Natural killer cell (primary cell): ENCODE results near the gene IL4I1. TPM values are rescaled to one million over a fixed set of nuclear protein-coding genes. Genes with fewer than 3 reads are reported as not detected.
A peak's percentile ranks its signal among the peaks of the same experiment; 100 is the strongest.
"Not testable (repeated sequence)": the region's sequence is repeated elsewhere in the genome, so short reads cannot be mapped to it uniquely, and the experiment has no call there.

Experiments used
- ATAC-seq, 3 donors: fragments of 150-1000 bp in 2 of 3; fragments of 200-7000 bp in 1 of 3; cut with Tn5 transposase; 1 replicate in 1 of 3; 2 replicates in 2 of 3; pipeline ENCODE4 v1.10.0; 2021; ENCODE audit warnings: mild to moderate bottlenecking in 2 of 3, moderate library complexity in 2 of 3
- DNase-seq, 2 donors: peaks; one replicate each; pipeline versions ENCODE4 v3.0.0 to v3.0.0-alpha.2; 2013 to 2021; ENCODE audit warnings: mixed read lengths in 1 of 2
- H3K27ac ChIP-seq: one replicate; pipeline ENCODE4 v1.5.1; 2013; ENCODE audit warnings: mild to moderate bottlenecking, low read length
- H3K27me3 ChIP-seq: one replicate; pipeline ENCODE4 v1.6.1; 2013; ENCODE audit warnings: low read length; ENCODE audit not compliant: control insufficient read depth, insufficient read depth
- H3K36me3 ChIP-seq: one replicate; pipeline ENCODE4 v1.6.1; 2013; ENCODE audit warnings: low read length; ENCODE audit not compliant: control insufficient read depth, insufficient read depth
- H3K4me1 ChIP-seq: one replicate; pipeline ENCODE4 v1.6.1; 2013; ENCODE audit warnings: low read length; ENCODE audit not compliant: control insufficient read depth, insufficient read depth
- H3K4me3 ChIP-seq: one replicate; pipeline ENCODE4 v1.5.1; 2013; ENCODE audit warnings: low read length
- H3K9me3 ChIP-seq: one replicate; pipeline ENCODE4 v1.6.1; 2013; ENCODE audit warnings: low read length; ENCODE audit not compliant: control insufficient read depth, insufficient read depth
- H3K27ac Mint-ChIP-seq, 2 donors: one replicate each; pipeline ENCODE4 v1.8.0; 2022; ENCODE audit warnings: mild to moderate bottlenecking in 2 of 2, mixed read lengths in 2 of 2, moderate library complexity in 1 of 2
- H3K27me3 Mint-ChIP-seq, 2 donors: one replicate each; pipeline ENCODE4 v1.8.0; 2022; ENCODE audit warnings: low read depth in 2 of 2, mixed read lengths in 2 of 2
- H3K36me3 Mint-ChIP-seq: one replicate; pipeline ENCODE4 v1.8.0; 2022; ENCODE audit warnings: mixed read lengths
- H3K4me1 Mint-ChIP-seq, 2 donors: one replicate each; pipeline ENCODE4 v1.8.0; 2022; ENCODE audit warnings: mixed read lengths in 2 of 2
- H3K4me3 Mint-ChIP-seq: one replicate; pipeline ENCODE4 v1.8.0; 2022; ENCODE audit warnings: mild to moderate bottlenecking, moderate library complexity, mixed read lengths
- H3K9me3 Mint-ChIP-seq, 2 donors: one replicate each; pipeline ENCODE4 v1.8.0; 2022; ENCODE audit warnings: mixed read lengths in 2 of 2
- WGBS: methylation state at CpG from one replicate; pipeline ENCODE4 v1.1.7; 2013; ENCODE audit warnings: missing lambda C conversion rate; ENCODE audit not compliant: insufficient coverage; 5-methylcytosine and 5-hydroxymethylcytosine counted together
- intact Hi-C: fragments of 100-400 bp; cut with micrococcal nuclease; formaldehyde crosslinking; loops from one replicate; pipeline ENCODE4 v1.14.2; 2022
- total RNA-seq, 4 donors: library from RNA; stranded (reverse); fragments of 120-200 nt in 1 of 4; gene quantifications; one replicate each; pipeline versions ENCODE4 v1.2.3 to v1.2.4, GENCODE V29; 2013 to 2022
- TF ChIP-seq, protein P1 (sequence below): fragments of 200-600 bp; IDR thresholded peaks from one replicate; pipeline ENCODE4 v1.8.0; 2022; ENCODE audit warnings: antibody characterized with exemption

IL4I1 gene, protein sequence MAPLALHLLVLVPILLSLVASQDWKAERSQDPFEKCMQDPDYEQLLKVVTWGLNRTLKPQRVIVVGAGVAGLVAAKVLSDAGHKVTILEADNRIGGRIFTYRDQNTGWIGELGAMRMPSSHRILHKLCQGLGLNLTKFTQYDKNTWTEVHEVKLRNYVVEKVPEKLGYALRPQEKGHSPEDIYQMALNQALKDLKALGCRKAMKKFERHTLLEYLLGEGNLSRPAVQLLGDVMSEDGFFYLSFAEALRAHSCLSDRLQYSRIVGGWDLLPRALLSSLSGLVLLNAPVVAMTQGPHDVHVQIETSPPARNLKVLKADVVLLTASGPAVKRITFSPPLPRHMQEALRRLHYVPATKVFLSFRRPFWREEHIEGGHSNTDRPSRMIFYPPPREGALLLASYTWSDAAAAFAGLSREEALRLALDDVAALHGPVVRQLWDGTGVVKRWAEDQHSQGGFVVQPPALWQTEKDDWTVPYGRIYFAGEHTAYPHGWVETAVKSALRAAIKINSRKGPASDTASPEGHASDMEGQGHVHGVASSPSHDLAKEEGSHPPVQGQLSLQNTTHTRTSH
- total RNA-seq, result 1 to 10 TPM; 3.0 to 3.8 (median 3.4) TPM
- total RNA-seq (2013), result 2.3 TPM

DNA sequence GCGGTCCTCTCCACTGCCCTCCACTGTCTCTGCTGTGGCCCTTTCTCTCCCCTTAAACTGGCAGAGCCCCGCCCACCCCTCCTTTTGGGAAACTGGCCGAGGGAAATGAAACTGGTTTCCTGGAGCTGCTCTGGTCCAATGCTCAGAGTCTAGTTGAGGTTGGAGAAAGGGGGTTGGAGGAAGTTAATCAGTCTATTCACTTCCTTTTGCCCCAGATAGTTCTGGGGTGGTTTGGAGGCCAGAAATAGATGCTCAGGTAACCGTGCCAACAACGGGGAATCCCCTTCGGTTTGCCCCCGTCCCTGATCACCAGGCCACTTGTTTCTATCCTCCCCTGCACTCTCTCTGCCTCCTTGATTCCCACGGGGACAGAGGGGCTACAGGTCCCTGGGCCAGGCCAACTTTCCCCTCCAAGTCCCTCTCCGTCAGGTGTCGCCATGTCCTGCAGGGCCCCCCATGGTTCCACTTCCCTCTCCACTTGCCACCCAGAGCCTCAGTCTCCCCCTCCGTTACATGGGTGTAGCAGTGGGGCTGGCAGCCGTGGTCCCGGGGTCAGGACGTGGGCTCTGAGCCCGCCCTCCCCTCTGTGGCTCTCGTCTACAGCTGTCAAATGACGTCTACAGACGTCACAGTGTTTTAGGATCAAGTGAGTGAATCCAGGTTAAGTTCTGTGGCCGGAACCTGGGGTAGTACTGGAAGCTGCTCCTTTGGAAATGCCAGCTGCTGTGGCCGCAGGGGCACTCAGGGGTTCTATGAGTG lies at the start of gene IL4I1:
Gene IL4I1 (minus strand): TSS at position 25 of the 759 bp plus-strand sequence. CDS start 727 bp downstream, outside the sequence.
- WGBS, result 5% methylated on average over 20 of the region's 20 CpGs
- Histone ChIP-seq H3K36me3 (no peaks in the 10 kb centered on the region), H3K9me3 (no peaks in the 10 kb centered on the region), H3K27ac (peak within 1 kb of the TSS; percentile 96), H3K4me3 (peak within 1 kb of the TSS; percentile 20), H3K27me3 (no peaks in the 10 kb centered on the region), H3K4me1 (peaks cover 43% of the 10 kb centered on the region)
- Mint-ChIP-seq H3K4me1 (peaks cover 19 to 20% of the 10 kb centered on the region in 2 donors), H3K9me3 (no peaks in the 10 kb centered on the region), H3K36me3 (no peaks in the 10 kb centered on the region), H3K4me3 (peak within 1 kb of the TSS; percentile 80), H3K27ac (peak within 1 kb of the TSS; percentile 87 to 97), H3K27me3 (no peaks in the 10 kb centered on the region)
- peak; percentile 70 to 80 (median 76) for ATAC-seq
- TF ChIP-seq, protein P1, sequence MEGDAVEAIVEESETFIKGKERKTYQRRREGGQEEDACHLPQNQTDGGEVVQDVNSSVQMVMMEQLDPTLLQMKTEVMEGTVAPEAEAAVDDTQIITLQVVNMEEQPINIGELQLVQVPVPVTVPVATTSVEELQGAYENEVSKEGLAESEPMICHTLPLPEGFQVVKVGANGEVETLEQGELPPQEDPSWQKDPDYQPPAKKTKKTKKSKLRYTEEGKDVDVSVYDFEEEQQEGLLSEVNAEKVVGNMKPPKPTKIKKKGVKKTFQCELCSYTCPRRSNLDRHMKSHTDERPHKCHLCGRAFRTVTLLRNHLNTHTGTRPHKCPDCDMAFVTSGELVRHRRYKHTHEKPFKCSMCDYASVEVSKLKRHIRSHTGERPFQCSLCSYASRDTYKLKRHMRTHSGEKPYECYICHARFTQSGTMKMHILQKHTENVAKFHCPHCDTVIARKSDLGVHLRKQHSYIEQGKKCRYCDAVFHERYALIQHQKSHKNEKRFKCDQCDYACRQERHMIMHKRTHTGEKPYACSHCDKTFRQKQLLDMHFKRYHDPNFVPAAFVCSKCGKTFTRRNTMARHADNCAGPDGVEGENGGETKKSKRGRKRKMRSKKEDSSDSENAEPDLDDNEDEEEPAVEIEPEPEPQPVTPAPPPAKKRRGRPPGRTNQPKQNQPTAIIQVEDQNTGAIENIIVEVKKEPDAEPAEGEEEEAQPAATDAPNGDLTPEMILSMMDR, result no peak
- intact Hi-C loops, result loop anchor here (2.0 kb wide), 1 partner anchor 20 kb away; the partner anchor contains the start of genes AKT1S1 and TBC1D17
- peak; percentile 59 to 90 for DNase-seq

DNA sequence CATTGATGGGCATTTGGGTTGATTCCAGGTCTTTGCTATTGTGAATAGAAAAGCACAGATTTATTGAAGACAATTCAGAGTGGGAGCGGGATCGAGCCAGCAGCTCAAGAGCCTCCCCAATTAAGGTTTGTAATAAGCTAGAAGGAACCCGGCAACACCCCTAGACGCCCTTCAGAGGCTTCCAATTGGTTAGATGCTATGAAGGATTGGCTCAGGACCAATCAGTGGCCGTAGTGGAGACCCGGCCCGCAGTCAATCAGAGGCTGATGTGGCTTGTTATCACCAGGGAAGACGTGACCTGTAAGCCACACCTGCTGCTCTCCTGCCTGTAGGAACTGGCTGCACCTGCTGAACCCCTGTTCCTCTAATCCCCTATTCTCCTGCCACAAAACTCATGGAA lies 49.7 kb upstream of the IL4I1 start:
- Mint-ChIP-seq H3K27ac (no peak overlapping the region), H3K36me3 (no peaks in the 10 kb centered on the region), H3K4me1 (no peaks in the 10 kb centered on the region), H3K4me3 (no peak overlapping the region), H3K27me3 (peaks cover 10 to 25% of the 10 kb centered on the region in 2 donors), H3K9me3 (no peaks in the 10 kb centered on the region)
- intact Hi-C loops, result no loop called here
- TF ChIP-seq, protein P1, result no peak
- WGBS, result 93% methylated on average over 8 of the region's 8 CpGs
- Histone ChIP-seq H3K27ac (no peak overlapping the region), H3K4me3 (no peak overlapping the region), H3K36me3 (no peaks in the 10 kb centered on the region), H3K9me3 (no peaks in the 10 kb centered on the region), H3K4me1 (no peaks in the 10 kb centered on the region), H3K27me3 (no peaks in the 10 kb centered on the region)
- ATAC-seq, result no peak
- DNase-seq, result no peak

GRCh38 chr19:49944567-49944966 lies 47.9 kb upstream of the IL4I1 start:
- H3K9me3 ChIP-seq, H3K27ac ChIP-seq, DNase-seq, H3K36me3 ChIP-seq, H3K9me3 Mint-ChIP-seq, H3K36me3 Mint-ChIP-seq, ATAC-seq, H3K27me3 ChIP-seq, H3K4me3 Mint-ChIP-seq, H3K4me3 ChIP-seq, H3K4me1 ChIP-seq, intact Hi-C loops, H3K27ac Mint-ChIP-seq: not testable (repeated sequence)
- WGBS, result 56% methylated on average over 2 of the region's 5 CpGs
- peaks cover 10 to 11% of the 10 kb centered on the region in 2 donors for H3K4me1 Mint-ChIP-seq
- H3K27me3 Mint-ChIP-seq, result peaks cover 17 to 19% of the 10 kb centered on the region in 2 donors

- Mint-ChIP-seq H3K36me3 (no peaks in the 10 kb centered on the region), H3K4me3 (no peak overlapping the region), H3K27ac (no peak overlapping the region), H3K4me1 (peaks cover 10 to 11% of the 10 kb centered on the region in 2 donors), H3K27me3 (peaks cover 16 to 17% of the 10 kb centered on the region in 2 donors), H3K9me3 (no peaks in the 10 kb centered on the region)
- Histone ChIP-seq H3K4me3 (no peak overlapping the region), H3K9me3 (no peaks in the 10 kb centered on the region), H3K4me1 (peaks cover 8% of the 10 kb centered on the region), H3K27me3 (no peaks in the 10 kb centered on the region), H3K36me3 (no peaks in the 10 kb centered on the region), H3K27ac (no peak overlapping the region)
- intact Hi-C loops, result no loop called here
- DNase-seq, result no peak
- WGBS, result 83% methylated on average over 5 of the region's 5 CpGs
- no peak for ATAC-seq
- TF ChIP-seq, protein P1, result no peak
Measured at GRCh38 chr19:49940482-49940791, 43.8 kb upstream of the IL4I1 start.
